ENCODE results near the gene DOLPP1.
A peak's percentile ranks its signal among the peaks of the same experiment; 100 is the strongest.
"Not testable (repeated sequence)": the region's sequence is repeated elsewhere in the genome, so short reads cannot be mapped to it uniquely, and the experiment has no call there.

Gene DOLPP1

GRCh38 chr9:129110740-129111527 is 30.0 kb downstream of the DOLPP1 start, which contains the start of the genes CRAT and PTPA:
Gene CRAT (minus strand): TSS chr9:129110793. CDS start chr9:129110509, 284 bp downstream.
Gene PTPA (plus strand): TSS chr9:129111415. CDS start chr9:129111601, 186 bp downstream.
- TF ChIP-seq, protein P1, sequence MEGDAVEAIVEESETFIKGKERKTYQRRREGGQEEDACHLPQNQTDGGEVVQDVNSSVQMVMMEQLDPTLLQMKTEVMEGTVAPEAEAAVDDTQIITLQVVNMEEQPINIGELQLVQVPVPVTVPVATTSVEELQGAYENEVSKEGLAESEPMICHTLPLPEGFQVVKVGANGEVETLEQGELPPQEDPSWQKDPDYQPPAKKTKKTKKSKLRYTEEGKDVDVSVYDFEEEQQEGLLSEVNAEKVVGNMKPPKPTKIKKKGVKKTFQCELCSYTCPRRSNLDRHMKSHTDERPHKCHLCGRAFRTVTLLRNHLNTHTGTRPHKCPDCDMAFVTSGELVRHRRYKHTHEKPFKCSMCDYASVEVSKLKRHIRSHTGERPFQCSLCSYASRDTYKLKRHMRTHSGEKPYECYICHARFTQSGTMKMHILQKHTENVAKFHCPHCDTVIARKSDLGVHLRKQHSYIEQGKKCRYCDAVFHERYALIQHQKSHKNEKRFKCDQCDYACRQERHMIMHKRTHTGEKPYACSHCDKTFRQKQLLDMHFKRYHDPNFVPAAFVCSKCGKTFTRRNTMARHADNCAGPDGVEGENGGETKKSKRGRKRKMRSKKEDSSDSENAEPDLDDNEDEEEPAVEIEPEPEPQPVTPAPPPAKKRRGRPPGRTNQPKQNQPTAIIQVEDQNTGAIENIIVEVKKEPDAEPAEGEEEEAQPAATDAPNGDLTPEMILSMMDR (IDR thresholded peaks at IDR 0.05; ENCODE audit: low read depth, low read length, missing control alignments), result no peak
- peak within 1 kb of the TSS; percentile 86 for H3K4me3 ChIP-seq (ENCODE audit: low read depth, low read length)
- DNase-seq (ENCODE audit: low read depth), result peak; percentile 72
- in situ Hi-C loops (cut with HindIII; ENCODE audit: low sequenced_read_pairs), result no loop called here

DNA sequence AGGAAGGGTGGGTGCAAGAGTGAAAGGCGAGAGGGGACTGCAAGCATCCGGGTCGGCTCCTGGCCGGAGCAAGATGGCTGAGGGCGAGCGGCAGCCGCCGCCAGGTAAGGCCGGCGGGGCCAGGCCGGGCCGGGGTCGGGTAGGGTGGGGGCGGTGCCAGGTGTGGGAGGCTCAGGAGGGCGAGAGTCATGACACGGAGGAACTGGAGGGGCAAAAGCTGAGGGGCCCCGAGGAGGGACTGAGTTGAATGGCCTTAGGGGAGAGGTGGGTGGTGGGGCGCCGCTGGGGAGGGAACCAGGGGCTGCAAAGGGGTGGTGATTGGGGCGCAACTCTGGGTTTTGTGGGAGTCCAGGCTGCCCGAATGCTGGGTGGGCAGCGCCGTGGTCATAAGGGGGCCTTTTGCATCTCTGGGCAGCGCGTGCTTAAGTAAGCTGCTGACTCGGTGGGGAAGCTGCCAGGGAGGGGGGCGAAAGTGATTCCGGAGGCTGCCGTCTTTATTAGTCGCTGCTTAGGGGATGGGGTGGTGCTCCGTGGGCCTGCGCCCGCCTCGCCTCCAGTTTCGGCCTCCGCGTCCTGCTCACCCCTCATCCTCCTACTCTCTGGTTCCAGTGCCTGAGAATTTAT is 30.7 kb downstream of the DOLPP1 start:
- DNase-seq (ENCODE audit: low read depth), result no peak
- H3K4me3 ChIP-seq (ENCODE audit: low read depth, low read length), result peak overlapping the region; percentile 86
- TF ChIP-seq, protein P1 (IDR thresholded peaks at IDR 0.05; ENCODE audit: low read depth, low read length, missing control alignments), result no peak
- in situ Hi-C loops (cut with HindIII; ENCODE audit: low sequenced_read_pairs), result no loop called here

DNA sequence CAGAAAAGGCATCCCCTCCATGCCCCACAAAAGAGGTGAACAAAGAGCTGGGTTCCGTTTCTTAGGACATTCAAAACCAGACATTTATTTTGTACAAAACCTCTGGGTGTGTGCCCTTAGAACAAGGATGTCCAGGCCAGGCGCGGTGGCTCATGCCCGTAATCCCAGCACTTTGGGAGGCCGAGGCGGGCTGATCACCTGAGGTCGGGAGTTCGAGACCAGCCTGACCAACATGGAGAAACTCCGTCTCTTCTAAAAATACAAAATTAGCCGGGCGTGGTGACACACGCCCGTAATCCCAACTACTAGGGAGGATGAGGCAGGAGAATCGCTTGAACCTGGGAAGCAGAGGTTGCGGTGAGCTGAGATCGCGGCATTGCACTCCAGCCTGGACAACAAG is 31.6 kb downstream of the DOLPP1 start:
- in situ Hi-C loops (cut with HindIII; ENCODE audit: low sequenced_read_pairs), result not testable (repeated sequence)

DNA sequence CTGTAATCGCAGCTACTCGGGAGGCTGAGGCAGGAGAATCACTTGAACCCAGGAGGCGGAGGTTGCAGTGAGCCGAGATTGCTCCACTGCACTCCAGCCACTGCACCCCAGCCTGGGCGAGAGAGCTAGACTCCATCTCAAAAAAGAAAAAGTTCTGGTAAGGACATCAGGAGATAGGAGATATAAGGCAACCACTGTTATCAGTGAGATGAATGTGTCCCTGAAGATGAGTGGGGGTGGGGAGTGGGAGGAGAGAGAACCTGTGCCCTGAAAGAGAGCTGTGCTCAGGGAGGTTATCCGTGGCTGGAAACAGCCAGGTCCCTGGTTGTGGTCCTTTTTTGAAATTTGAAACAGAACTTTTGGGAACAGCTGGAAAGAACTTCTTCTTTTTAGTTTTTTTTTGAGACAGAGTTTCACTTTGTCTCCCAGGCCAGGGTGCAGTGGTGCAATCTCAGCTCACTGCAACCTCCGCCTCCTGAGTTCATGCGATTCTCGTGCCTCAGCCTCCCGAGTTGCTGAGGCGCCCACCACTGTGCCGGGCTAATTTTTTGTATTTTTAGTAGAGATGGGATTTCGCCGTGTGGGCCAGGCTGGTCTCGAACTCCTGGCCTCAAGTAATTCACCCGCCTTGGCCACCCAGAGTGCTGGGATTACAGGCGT is 32.9 kb downstream of the DOLPP1 start:
- no peak overlapping the region for H3K4me3 ChIP-seq (ENCODE audit: low read depth, low read length)
- DNase-seq (ENCODE audit: low read depth), result no peak
- in situ Hi-C loops (cut with HindIII; ENCODE audit: low sequenced_read_pairs), result no loop called here
- TF ChIP-seq, protein P1 (IDR thresholded peaks at IDR 0.05; ENCODE audit: low read depth, low read length, missing control alignments), result no peak

More for the DNA sequence above, 31.6 kb downstream of the DOLPP1 start:
- peak overlapping the region; percentile 86 for H3K4me3 ChIP-seq (ENCODE audit: low read depth, low read length)
- DNase-seq (ENCODE audit: low read depth), result not testable (repeated sequence)

- in situ Hi-C loops (cut with HindIII; ENCODE audit: low sequenced_read_pairs), result no loop called here
- TF ChIP-seq, protein P1 (IDR thresholded peaks at IDR 0.05; ENCODE audit: low read depth, low read length, missing control alignments), result no peak
- DNase-seq (ENCODE audit: low read depth), result no peak
- H3K4me3 ChIP-seq (ENCODE audit: low read depth, low read length), result no peak overlapping the region
These were observed 37.9 kb downstream of the DOLPP1 start for GRCh38 chr9:129118799-129119198.

DNA sequence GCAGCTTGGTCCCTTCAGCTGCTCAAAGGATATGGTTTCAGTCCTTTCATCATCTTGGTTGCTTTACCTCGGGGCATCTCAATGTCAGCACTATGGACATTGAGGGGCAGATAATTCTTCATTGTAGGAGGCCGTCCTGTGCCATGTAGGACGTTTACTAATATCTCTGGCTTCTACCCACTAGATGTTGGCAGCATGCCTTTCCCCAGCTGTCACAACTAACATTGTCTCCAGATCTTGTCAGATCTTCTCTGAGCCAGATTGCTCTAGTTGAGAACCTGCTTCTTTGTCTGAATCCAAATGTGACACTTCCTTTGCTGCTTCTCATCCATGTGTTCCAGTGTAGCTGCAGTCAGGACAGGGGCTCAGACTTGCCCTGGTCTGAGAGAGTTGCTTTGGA is 40.6 kb downstream of the DOLPP1 start:
- TF ChIP-seq, protein P1 (IDR thresholded peaks at IDR 0.05; ENCODE audit: low read depth, low read length, missing control alignments), result no peak
- H3K4me3 ChIP-seq (ENCODE audit: low read depth, low read length), result no peak overlapping the region
- no peak for DNase-seq (ENCODE audit: low read depth)
- in situ Hi-C loops (cut with HindIII; ENCODE audit: low sequenced_read_pairs), result no loop called here
